Measurements from ENCODE around the gene IQCN.

- no peak for TF ChIP-seq YY1 (IDR thresholded peaks at IDR 0.05; ENCODE audit: insufficient read depth, insufficient read length)
- TF ChIP-seq ZNF274 (IDR thresholded peaks at IDR 0.05; ENCODE audit: low read depth, low read length) = no peak
- no peak for TF ChIP-seq SUZ12 (IDR thresholded peaks at IDR 0.05; ENCODE audit: extremely low read depth, insufficient read depth, insufficient read length)
Measured at GRCh38 chr19:18274781-18275356, 617 bp upstream of the IQCN start.

Data from NT2/D1 (cell line).